ENCODE measurements around the gene TMEM178A.
A peak's percentile ranks its signal among the peaks of the same experiment; 100 is the strongest.
"Not testable (repeated sequence)": the region's sequence is repeated elsewhere in the genome, so short reads cannot be mapped to it uniquely, and the experiment has no call there.

TMEM178A gene

DNA sequence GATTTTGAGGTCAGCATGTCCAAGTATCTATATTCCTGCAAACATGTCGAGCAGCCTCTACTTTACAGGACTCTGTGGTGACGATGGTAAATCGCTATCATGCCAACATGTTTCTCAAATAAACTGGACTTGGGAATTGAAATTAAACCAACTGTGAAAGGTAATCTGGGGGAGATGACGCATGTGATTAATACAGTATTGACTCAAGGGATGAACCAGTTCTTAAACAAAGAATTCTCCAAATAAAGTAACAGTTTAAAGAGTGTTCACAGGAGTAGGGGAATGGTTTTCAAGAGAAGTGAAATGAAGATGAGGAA, 59.1 kb downstream of the TMEM178A start:
- DNase-seq (ENCODE audit: low spot score), result no peak
- TF ChIP-seq, protein P1, sequence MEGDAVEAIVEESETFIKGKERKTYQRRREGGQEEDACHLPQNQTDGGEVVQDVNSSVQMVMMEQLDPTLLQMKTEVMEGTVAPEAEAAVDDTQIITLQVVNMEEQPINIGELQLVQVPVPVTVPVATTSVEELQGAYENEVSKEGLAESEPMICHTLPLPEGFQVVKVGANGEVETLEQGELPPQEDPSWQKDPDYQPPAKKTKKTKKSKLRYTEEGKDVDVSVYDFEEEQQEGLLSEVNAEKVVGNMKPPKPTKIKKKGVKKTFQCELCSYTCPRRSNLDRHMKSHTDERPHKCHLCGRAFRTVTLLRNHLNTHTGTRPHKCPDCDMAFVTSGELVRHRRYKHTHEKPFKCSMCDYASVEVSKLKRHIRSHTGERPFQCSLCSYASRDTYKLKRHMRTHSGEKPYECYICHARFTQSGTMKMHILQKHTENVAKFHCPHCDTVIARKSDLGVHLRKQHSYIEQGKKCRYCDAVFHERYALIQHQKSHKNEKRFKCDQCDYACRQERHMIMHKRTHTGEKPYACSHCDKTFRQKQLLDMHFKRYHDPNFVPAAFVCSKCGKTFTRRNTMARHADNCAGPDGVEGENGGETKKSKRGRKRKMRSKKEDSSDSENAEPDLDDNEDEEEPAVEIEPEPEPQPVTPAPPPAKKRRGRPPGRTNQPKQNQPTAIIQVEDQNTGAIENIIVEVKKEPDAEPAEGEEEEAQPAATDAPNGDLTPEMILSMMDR (conservative IDR thresholded peaks at IDR 0.05; ENCODE audit: low read depth), result no peak
- no peak overlapping the region for H3K27ac ChIP-seq
- ChIA-PET POLR2A (ENCODE audit: low non-redundant PET) (no interaction called here), CTCF (no interaction called here)

DNA sequence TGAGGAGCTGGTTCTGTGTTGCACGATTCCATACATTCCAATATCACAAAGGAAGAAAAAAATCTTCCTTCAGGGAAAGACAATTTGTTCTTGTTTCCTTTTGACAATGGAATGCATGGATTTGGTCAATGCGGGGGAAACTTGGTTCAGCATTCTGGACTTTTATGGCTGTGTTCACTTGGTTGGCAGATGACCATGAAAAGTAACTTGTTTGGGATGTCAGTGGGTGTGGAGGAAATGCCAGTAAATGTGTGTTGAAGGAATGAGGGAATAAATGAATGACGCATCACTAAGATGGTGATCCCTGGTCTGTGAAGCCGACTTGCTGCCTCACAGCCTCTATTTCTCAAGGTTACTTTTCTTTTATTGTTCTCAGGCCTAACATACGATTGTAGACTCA, 59.7 kb downstream of the TMEM178A start:
- ChIA-PET POLR2A (ENCODE audit: low non-redundant PET) (no interaction called here), CTCF (no interaction called here)
- TF ChIP-seq, protein P1 (conservative IDR thresholded peaks at IDR 0.05; ENCODE audit: low read depth), result no peak
- H3K27ac ChIP-seq, result no peak overlapping the region
- no peak for DNase-seq (ENCODE audit: low spot score)

DNA sequence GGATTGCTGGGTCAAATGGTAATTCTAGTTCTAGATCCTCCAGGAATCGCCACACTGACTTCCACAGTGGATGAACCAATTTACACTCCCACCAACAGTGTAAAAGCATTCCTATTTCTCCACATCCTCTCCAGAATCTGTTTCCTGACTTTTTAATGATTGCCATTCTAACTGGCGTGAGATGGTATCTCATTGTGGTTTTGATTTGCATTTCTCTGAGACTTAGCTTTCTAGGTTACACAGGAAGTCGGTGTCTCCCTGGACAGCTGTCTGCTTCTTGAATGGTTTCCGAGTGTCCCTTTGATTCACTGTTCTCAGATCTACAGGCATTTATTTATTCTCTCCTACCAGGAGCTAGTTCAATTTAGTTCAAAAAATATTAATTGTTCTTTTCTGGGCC, 62.4 kb downstream of the TMEM178A start:
- DNase-seq (ENCODE audit: low spot score); POLR2A ChIA-PET (ENCODE audit: low non-redundant PET); H3K27ac ChIP-seq: not testable (repeated sequence)
- CTCF ChIA-PET, result interaction anchor here (0.7 kb wide), 1 partner anchor 418 kb away, joined by 4 read pairs; no protein-coding TSS in a partner anchor

DNA sequence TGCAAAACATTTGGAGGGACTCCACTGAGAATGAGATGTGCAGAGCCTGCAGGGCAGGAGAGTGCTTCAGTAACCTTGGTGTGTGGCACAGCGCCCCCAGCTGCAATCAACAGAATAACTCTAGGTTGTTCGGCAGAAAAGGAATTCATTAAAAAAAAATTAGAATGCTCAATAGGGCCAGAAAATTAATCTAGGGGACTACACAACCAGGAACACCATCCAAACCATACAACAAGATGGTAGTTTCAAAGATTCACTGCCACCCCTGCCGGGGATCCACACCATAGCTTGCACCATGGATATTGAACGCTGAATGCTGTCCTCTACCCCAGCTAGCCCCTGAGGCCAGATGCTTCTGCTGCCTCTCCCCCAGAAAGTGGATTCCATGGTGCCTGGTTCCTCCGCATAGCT, 63.2 kb downstream of the TMEM178A start:
- ChIA-PET CTCF (interaction anchor here (0.6 kb wide), 1 partner anchor 26 kb away, joined by 10 read pairs; no protein-coding TSS in a partner anchor), POLR2A (ENCODE audit: low non-redundant PET) (no interaction called here)
- peak; percentile 44 for DNase-seq (ENCODE audit: low spot score)
- no peak overlapping the region for H3K27ac ChIP-seq
- TF ChIP-seq, protein P1 (conservative IDR thresholded peaks at IDR 0.05; ENCODE audit: low read depth), result peak; percentile 33; the same call in 1 of the 2 replicates

DNA sequence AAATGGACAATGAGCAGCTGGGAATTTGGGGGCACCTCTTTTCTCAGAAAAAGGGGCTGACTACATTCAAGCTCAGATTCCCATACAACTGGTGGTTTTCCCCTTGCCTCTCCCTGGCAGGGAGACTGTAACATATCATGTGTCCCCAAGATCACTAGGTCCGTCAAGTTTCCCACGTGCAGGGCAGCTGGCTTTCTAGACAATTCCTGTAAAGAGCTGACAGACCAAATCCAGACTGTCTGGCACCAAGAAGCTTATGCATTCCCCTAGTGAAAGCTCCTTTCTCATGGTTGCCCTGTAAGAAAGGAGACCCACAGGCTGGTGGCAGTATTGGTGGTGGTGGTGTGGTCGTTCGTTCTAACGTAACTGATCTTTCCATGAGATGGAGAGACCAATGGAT, 64.6 kb downstream of the TMEM178A start:
- no peak for DNase-seq (ENCODE audit: low spot score)
- CTCF ChIA-PET, result interaction anchor here (0.6 to 1.5 kb wide), 4 partner anchors 108 to 1391 kb away, joined by 3 to 5 read pairs (median 4); no protein-coding TSS in a partner anchor

DNA sequence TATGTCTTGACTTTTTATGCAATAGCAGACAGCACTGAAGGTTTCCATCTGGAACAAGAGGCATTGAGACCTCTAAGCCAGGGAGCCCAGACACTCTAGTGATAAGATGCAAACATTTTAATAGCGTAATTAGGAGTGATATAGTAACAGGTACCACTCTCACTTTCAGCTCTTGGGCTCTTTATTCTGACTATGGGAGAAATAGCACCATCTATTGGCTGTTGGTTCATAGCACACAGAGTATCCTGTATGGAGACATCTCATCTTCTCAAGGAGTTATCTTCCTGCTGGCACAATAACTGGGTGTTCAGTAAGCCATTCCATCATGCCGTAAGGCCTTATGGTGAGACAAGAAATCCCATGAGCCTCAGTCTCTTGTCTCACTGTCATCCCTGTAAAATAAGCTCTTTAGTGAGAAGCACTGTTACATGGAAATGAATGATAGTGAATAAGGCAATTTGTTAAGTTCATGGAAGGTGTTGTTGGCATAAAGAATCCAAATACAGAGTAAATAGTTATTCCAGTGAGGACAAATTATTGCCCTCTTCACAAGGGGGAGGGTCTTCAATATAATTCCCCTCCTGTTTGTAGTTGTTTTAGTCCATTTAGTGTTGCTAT, 65.1 kb downstream of the TMEM178A start:
- TF ChIP-seq, protein P1 (conservative IDR thresholded peaks at IDR 0.05; ENCODE audit: low read depth), result no peak
- POLR2A ChIA-PET (ENCODE audit: low non-redundant PET), result no interaction called here
- no peak overlapping the region for H3K27ac ChIP-seq
- DNase-seq (ENCODE audit: low spot score), result peak; percentile 26
- CTCF ChIA-PET, result interaction anchor here (0.6 to 1.5 kb wide), 5 partner anchors 11 to 1392 kb away, joined by 3 to 5 read pairs (median 4); no protein-coding TSS in a partner anchor

More for the DNA sequence above, 64.6 kb downstream of the TMEM178A start:
- POLR2A ChIA-PET (ENCODE audit: low non-redundant PET), result no interaction called here
- TF ChIP-seq, protein P1 (conservative IDR thresholded peaks at IDR 0.05; ENCODE audit: low read depth), result no peak
- no peak overlapping the region for H3K27ac ChIP-seq

DNA sequence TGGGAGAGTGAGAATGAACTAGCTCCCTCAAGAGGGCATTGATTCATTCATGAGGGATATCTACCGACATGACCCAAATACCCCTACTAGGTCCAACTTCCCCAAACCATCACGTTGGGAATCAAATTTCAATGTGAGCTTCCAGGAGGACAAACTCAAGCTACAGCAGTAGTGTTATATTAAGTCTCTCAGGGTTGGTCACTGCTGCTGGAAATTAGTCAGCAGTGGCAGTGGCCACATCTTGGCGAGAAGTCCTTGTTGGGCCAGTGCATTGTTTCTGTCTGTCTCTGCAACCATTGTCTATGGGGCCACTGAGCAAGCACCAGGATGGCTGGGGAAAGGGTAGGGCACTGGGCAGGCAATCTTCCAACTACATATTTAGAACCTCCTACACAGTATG, 65.8 kb downstream of the TMEM178A start:
- CTCF ChIA-PET, result interaction anchor here (0.6 kb wide), 1 partner anchor 11 kb away, joined by 3 read pairs; no protein-coding TSS in a partner anchor
- POLR2A ChIA-PET (ENCODE audit: low non-redundant PET), result no interaction called here
- TF ChIP-seq, protein P1 (conservative IDR thresholded peaks at IDR 0.05; ENCODE audit: low read depth), result no peak
- DNase-seq (ENCODE audit: low spot score), result no peak
- H3K27ac ChIP-seq, result no peak overlapping the region

Measured in RWPE1 (cell line).